Measurements from ENCODE around the gene TSTD1.

DNA sequence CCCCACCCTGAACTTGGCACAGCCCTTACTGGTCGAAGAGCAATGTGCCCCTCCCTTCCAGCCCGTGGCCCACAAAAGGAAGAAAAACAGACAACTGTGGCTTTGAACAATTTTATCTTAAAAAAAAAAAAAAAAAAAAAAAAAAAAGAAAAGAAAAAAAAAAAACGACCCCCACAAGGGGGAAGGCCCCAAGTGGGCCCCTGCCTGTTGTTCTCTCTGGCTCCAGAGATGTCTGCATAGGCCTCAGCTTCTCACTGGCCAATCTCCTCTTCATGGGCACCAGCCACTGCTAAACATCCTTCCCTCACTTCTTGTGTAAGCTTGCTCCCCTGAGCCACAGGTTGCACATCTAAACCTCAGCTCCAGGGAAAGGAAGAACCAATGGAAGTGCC, 386 bp upstream of the TSTD1 start:
- no peak for TF ChIP-seq POLR2AphosphoS5 (IDR thresholded peaks at IDR 0.05; ENCODE audit: borderline replicate concordance, low read depth, low read length)
- TF ChIP-seq EZH2 (IDR thresholded peaks at IDR 0.05), result no peak
